Gastroesophageal sphincter (tissue), 4 donors: ENCODE measurements around the gene BAX. TPM values are rescaled to one million over a fixed set of nuclear protein-coding genes. Genes with fewer than 3 reads are reported as not detected.

Source experiments
- ATAC-seq: fragments of 150-250 bp; one replicate; pipeline ENCODE4 v1.9.1; 2016; ENCODE audit warnings: mild to moderate bottlenecking, moderate library complexity
- H3K27ac ChIP-seq, 4 donors: fragments of 200-600 bp; sonication (generic) in 3 of 4; 1 replicate in 3 of 4; 2 replicates in 1 of 4; pipeline ENCODE4 v1.5.1; 2016 to 2019
- H3K27me3 ChIP-seq: fragments of 200-600 bp; sonication (generic); one replicate; pipeline ENCODE4 v1.5.1; 2019
- H3K36me3 ChIP-seq, 2 donors: fragments of 200-600 bp; sonication (generic); one replicate each; pipeline ENCODE4 v1.5.1; 2019; ENCODE audit warnings: control low read depth in 1 of 2
- H3K4me1 ChIP-seq, 3 donors: fragments of 200-600 bp; sonication (generic); 1 replicate in 2 of 3; 2 replicates in 1 of 3; pipeline ENCODE4 v1.5.1; 2016 to 2019; ENCODE audit warnings: control low read depth in 2 of 3
- H3K4me3 ChIP-seq, 2 donors: fragments of 200-600 bp; sonication (generic); one replicate each; pipeline ENCODE4 v1.5.1; 2019; ENCODE audit warnings: mild to moderate bottlenecking in 1 of 2, moderate library complexity in 1 of 2
- H3K9me3 ChIP-seq, 3 donors: fragments of 200-600 bp; sonication (generic); one replicate each; pipeline ENCODE4 v1.5.1; 2017 to 2019; ENCODE audit warnings: control low read depth in 2 of 3
- CTCF ChIP-seq, 4 experiments: fragments of 200-600 bp in 2 of 4; fragments of 450-650 bp in 2 of 4; sonication (generic) in 1 of 4; IDR thresholded peaks; one replicate each; pipeline ENCODE4 v1.5.1; 2017 to 2019; ENCODE audit warnings: antibody characterized with exemption in 4 of 4, mild to moderate bottlenecking in 2 of 4, moderate library complexity in 2 of 4
- EP300 ChIP-seq: sonication (generic); formaldehyde crosslinking; IDR thresholded peaks from one replicate; pipeline ENCODE4 v1.6.1; 2017; ENCODE audit warnings: antibody characterized with exemption, mild to moderate bottlenecking
- POLR2A ChIP-seq, 2 donors: fragments of 450-650 bp; IDR thresholded peaks; one replicate each; pipeline ENCODE4 v1.6.1; 2017; ENCODE audit warnings: antibody characterized with exemption in 2 of 2, mild to moderate bottlenecking in 2 of 2, moderate library complexity in 1 of 2
- POLR2AphosphoS5 ChIP-seq: sonication (generic); formaldehyde crosslinking; IDR thresholded peaks from one replicate; pipeline ENCODE4 v1.6.1; 2017; ENCODE audit warnings: antibody characterized with exemption
- WGBS, 2 donors: methylation state at CpG; one replicate each; pipeline ENCODE4 v1.1.5; 2018; ENCODE audit warnings: low coverage in 1 of 2; 5-methylcytosine and 5-hydroxymethylcytosine counted together
- total RNA-seq, 4 donors: library from RNA; depleted of rRNA; stranded (reverse); fragments of >200 nt; gene quantifications; one replicate each; pipeline ENCODE4 v1.1.0, GENCODE V29; 2016

BAX gene
- total RNA-seq, 4 donors from 2014 or later = 31.5 to 40.8 (median 34.8) TPM

- no peaks in the 10 kb centered on the region for H3K9me3 ChIP-seq
- peaks cover 0 to 43% (median 23%) of the 10 kb centered on the region in 3 donors for H3K4me1 ChIP-seq
- peaks cover 0 to 20% of the 10 kb centered on the region in 2 donors for H3K36me3 ChIP-seq
- TF ChIP-seq POLR2AphosphoS5 (no peak), CTCF (IDR thresholded peaks at IDR 0.05) (no peak), POLR2A (IDR thresholded peaks at IDR 0.05) (no peak), EP300 (no peak)
- no peak overlapping the region for H3K4me3 ChIP-seq
- no peak for ATAC-seq
- no peaks in the 10 kb centered on the region for H3K27me3 ChIP-seq
- 74 to 85% methylated on average over 9 to 12 of the region's 16 CpGs for WGBS, 2 donors
- no peak overlapping the region for H3K27ac ChIP-seq
Measured at GRCh38 chr19:48959341-48960239, 4.9 kb downstream of the BAX start.

DNA sequence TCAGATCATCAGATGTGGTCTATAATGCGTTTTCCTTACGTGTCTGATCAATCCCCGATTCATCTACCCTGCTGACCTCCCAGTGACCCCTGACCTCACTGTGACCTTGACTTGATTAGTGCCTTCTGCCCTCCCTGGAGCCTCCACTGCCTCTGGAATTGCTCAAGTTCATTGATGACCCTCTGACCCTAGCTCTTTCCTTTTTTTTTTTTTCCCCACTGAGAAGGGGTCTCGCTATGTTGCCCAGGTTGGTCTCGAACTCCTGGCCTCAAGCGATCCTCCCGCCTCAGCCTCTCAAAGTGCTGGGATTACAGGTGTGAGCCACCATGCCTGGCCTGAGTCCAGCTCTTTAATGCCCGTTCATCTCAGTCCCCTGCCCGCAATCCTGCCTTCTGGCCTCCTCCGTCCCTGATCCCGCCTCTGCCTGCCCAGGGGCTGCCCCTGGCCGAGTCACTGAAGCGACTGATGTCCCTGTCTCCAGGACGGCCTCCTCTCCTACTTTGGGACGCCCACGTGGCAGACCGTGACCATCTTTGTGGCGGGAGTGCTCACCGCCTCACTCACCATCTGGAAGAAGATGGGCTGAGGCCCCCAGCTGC lies 6.5 kb downstream of the BAX start:
- no peak overlapping the region for H3K4me3 ChIP-seq
- H3K27ac ChIP-seq = peak overlapping the region in 3 of 4 donors; percentile 2 to 95 (median 93)
- peaks cover 0 to 35% (median 16%) of the 10 kb centered on the region in 3 donors for H3K4me1 ChIP-seq
- TF ChIP-seq EP300 = no peak
- no peak for TF ChIP-seq CTCF (IDR thresholded peaks at IDR 0.05)
- no peak for TF ChIP-seq POLR2AphosphoS5
- no peak for TF ChIP-seq POLR2A (IDR thresholded peaks at IDR 0.05)
- H3K9me3 ChIP-seq = no peaks in the 10 kb centered on the region
- ATAC-seq = no peak
- H3K27me3 ChIP-seq = no peaks in the 10 kb centered on the region
- H3K36me3 ChIP-seq = peaks cover 0 to 18% of the 10 kb centered on the region in 2 donors
- 78 to 82% methylated on average over 9 of the region's 19 CpGs for WGBS, 2 donors

DNA sequence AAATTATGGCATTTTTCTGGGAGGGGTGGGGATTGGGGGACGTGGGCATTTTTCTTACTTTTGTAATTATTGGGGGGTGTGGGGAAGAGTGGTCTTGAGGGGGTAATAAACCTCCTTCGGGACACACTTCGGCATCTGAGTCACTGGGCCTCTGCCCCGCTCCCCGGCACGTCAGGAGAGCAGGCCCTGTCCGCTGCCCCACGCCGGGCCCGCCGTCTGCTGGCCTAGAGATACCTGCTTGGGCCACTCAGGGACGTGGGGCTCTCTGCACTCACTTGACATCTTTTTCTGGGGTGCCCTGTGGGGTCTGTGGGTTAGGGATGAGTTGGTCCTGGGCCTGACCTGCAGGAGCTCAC lies 7.0 kb downstream of the BAX start:
- TF ChIP-seq POLR2AphosphoS5 (no peak), EP300 (no peak), CTCF (IDR thresholded peaks at IDR 0.05) (no peak), POLR2A (IDR thresholded peaks at IDR 0.05) (no peak)
- WGBS, 2 donors = 68% methylated on average over 5 of the region's 12 CpGs; no CpG with 5 or more reads in 1 of the 2 donors
- H3K4me3 ChIP-seq = no peak overlapping the region
- no peaks in the 10 kb centered on the region for H3K27me3 ChIP-seq
- H3K27ac ChIP-seq = peak overlapping the region in 3 of 4 donors; percentile 93 to 95 (median 93)
- no peak for ATAC-seq
- H3K9me3 ChIP-seq = no peaks in the 10 kb centered on the region
- H3K36me3 ChIP-seq = peaks cover 0 to 19% of the 10 kb centered on the region in 2 donors
- peaks cover 0 to 37% (median 21%) of the 10 kb centered on the region in 3 donors for H3K4me1 ChIP-seq

GRCh38 chr19:48962029-48962848 lies 7.6 kb downstream of the BAX start:
- TF ChIP-seq EP300 = no peak
- peak in 1 of 2 donors; percentile 13 for TF ChIP-seq POLR2A (IDR thresholded peaks at IDR 0.05)
- TF ChIP-seq CTCF (IDR thresholded peaks at IDR 0.05) = no peak
- no peak for TF ChIP-seq POLR2AphosphoS5
- H3K27me3 ChIP-seq = no peaks in the 10 kb centered on the region
- H3K4me1 ChIP-seq = peaks cover 0 to 43% (median 24%) of the 10 kb centered on the region in 3 donors
- H3K36me3 ChIP-seq = peaks cover 0 to 25% of the 10 kb centered on the region in 2 donors
- peak overlapping the region in 3 of 4 donors; percentile 93 to 95 (median 93) for H3K27ac ChIP-seq
- ATAC-seq = no peak
- WGBS, 2 donors = 61 to 65% methylated on average over 3 to 19 of the region's 22 CpGs
- H3K9me3 ChIP-seq = no peaks in the 10 kb centered on the region
- no peak overlapping the region for H3K4me3 ChIP-seq
